Measurements from ENCODE around the gene SRM. TPM values are rescaled to one million over a fixed set of nuclear protein-coding genes. Genes with fewer than 3 reads are reported as not detected.
A peak's percentile ranks its signal among the peaks of the same experiment; 100 is the strongest.

The SRM gene
- total and polyA plus RNA-seq, 2 of the 13 experiments (the other 11 are each of a cell fraction or from before 2014, with no cell fraction given): 27.9 to 31.8 TPM

DNA sequence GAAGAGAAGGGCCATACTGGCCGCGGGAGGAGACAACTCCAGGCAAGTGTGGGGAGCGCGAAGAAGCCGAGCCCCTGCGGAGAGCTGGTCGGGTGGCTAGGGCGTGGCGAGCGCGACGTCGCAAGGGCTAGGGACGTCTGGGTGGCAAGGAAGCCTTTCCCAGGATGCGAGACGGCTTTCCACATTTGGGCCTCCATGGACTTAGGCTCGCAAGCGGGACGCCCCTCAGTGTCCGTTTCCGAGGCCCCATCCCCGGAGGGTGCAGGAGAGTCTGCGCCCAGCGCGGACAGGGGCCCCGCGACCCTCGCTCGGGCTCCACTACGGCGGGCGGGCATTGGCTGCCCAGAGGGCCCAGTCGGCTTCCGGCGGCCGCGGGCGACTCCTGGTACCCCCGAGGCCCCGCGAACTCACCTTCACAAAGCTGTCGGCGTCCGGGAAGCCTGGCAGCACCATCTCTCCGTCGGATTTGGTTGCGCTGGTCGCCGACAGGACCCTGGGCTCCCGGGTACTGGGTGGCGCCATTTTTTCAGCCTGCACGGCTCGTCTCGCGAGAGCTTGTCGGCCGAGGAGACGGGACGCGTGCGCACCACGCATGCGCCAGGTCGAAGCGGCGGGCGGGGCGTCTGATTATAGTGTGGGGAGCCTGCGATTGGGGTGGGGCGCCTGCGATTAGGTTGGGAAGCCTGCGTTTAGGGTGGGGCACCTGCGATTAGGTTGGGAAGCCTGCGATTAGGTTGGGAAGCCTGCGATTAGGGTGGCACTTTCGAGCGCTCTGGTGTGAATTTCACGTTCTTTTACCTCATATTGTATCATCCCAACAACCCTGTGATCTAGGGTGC is 39.7 kb upstream of the SRM start, which contains the start of gene EXOSC10 (continued):
- TF ChIP-seq, protein P1, sequence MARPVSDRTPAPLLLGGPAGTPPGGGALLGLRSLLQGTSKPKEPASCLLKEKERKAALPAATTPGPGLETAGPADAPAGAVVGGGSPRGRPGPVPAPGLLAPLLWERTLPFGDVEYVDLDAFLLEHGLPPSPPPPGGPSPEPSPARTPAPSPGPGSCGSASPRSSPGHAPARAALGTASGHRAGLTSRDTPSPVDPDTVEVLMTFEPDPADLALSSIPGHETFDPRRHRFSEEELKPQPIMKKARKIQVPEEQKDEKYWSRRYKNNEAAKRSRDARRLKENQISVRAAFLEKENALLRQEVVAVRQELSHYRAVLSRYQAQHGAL (CRISPR knock-in tag; IDR thresholded peaks at IDR 0.05; ENCODE audit: not compliant biosample characterization): no peak
- TF ChIP-seq ZBTB7A (CRISPR knock-in tag; IDR thresholded peaks at IDR 0.05) (no peak), ZNF101 (CRISPR knock-in tag; IDR thresholded peaks at IDR 0.05; ENCODE audit: borderline replicate concordance, low read depth) (no peak), JDP2 (CRISPR knock-in tag; IDR thresholded peaks at IDR 0.05; ENCODE audit: borderline replicate concordance) (no peak), RFX3 (CRISPR knock-in tag; IDR thresholded peaks at IDR 0.05) (no peak), ZNF567 (CRISPR knock-in tag; IDR thresholded peaks at IDR 0.05; ENCODE audit: borderline replicate concordance) (no peak), ZNF839 (CRISPR knock-in tag; IDR thresholded peaks at IDR 0.05; ENCODE audit: borderline replicate concordance) (no peak), ZNF350 (CRISPR knock-in tag; IDR thresholded peaks at IDR 0.05; ENCODE audit: borderline replicate concordance, low read depth) (peak; percentile 79; the same call in 1 of the 2 replicates), NFE2 (CRISPR knock-in tag; IDR thresholded peaks at IDR 0.05) (no peak), NFIC (IDR thresholded peaks at IDR 0.05; ENCODE audit: low read length) (no peak), SAP130 (CRISPR knock-in tag; IDR thresholded peaks at IDR 0.05; ENCODE audit: low read depth) (peak; percentile 80), ARNTL (CRISPR knock-in tag; IDR thresholded peaks at IDR 0.05) (no peak), ARHGAP35 (CRISPR knock-in tag; IDR thresholded peaks at IDR 0.05; ENCODE audit: borderline replicate concordance) (peak; percentile 42; the same call in 1 of the 2 replicates), ZNF468 (CRISPR knock-in tag; IDR thresholded peaks at IDR 0.05) (no peak)
- TF ChIP-seq, protein P2, sequence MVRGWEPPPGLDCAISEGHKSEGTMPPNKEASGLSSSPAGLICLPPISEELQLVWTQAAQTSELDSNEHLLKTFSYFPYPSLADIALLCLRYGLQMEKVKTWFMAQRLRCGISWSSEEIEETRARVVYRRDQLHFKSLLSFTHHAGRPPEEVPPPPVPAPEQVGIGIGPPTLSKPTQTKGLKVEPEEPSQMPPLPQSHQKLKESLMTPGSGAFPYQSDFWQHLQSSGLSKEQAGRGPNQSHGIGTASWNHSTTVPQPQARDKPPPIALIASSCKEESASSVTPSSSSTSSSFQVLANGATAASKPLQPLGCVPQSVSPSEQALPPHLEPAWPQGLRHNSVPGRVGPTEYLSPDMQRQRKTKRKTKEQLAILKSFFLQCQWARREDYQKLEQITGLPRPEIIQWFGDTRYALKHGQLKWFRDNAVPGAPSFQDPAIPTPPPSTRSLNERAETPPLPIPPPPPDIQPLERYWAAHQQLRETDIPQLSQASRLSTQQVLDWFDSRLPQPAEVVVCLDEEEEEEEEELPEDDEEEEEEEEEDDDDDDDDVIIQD (CRISPR knock-in tag; IDR thresholded peaks at IDR 0.05; ENCODE audit: low read depth): no peak
- TF ChIP-seq, protein P3, sequence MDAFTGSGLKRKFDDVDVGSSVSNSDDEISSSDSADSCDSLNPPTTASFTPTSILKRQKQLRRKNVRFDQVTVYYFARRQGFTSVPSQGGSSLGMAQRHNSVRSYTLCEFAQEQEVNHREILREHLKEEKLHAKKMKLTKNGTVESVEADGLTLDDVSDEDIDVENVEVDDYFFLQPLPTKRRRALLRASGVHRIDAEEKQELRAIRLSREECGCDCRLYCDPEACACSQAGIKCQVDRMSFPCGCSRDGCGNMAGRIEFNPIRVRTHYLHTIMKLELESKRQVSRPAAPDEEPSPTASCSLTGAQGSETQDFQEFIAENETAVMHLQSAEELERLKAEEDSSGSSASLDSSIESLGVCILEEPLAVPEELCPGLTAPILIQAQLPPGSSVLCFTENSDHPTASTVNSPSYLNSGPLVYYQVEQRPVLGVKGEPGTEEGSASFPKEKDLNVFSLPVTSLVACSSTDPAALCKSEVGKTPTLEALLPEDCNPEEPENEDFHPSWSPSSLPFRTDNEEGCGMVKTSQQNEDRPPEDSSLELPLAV (CRISPR knock-in tag; conservative IDR thresholded peaks at IDR 0.05; ENCODE audit: low read depth): no peak
- TF ChIP-seq, protein P4, sequence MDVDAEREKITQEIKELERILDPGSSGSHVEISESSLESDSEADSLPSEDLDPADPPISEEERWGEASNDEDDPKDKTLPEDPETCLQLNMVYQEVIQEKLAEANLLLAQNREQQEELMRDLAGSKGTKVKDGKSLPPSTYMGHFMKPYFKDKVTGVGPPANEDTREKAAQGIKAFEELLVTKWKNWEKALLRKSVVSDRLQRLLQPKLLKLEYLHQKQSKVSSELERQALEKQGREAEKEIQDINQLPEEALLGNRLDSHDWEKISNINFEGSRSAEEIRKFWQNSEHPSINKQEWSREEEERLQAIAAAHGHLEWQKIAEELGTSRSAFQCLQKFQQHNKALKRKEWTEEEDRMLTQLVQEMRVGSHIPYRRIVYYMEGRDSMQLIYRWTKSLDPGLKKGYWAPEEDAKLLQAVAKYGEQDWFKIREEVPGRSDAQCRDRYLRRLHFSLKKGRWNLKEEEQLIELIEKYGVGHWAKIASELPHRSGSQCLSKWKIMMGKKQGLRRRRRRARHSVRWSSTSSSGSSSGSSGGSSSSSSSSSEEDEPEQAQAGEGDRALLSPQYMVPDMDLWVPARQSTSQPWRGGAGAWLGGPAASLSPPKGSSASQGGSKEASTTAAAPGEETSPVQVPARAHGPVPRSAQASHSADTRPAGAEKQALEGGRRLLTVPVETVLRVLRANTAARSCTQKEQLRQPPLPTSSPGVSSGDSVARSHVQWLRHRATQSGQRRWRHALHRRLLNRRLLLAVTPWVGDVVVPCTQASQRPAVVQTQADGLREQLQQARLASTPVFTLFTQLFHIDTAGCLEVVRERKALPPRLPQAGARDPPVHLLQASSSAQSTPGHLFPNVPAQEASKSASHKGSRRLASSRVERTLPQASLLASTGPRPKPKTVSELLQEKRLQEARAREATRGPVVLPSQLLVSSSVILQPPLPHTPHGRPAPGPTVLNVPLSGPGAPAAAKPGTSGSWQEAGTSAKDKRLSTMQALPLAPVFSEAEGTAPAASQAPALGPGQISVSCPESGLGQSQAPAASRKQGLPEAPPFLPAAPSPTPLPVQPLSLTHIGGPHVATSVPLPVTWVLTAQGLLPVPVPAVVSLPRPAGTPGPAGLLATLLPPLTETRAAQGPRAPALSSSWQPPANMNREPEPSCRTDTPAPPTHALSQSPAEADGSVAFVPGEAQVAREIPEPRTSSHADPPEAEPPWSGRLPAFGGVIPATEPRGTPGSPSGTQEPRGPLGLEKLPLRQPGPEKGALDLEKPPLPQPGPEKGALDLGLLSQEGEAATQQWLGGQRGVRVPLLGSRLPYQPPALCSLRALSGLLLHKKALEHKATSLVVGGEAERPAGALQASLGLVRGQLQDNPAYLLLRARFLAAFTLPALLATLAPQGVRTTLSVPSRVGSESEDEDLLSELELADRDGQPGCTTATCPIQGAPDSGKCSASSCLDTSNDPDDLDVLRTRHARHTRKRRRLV (CRISPR knock-in tag; IDR thresholded peaks at IDR 0.05): no peak
